SK-N-SH treated with all-trans-retinoic acid at 6 μM for 48 hours (cell line): Measurements from ENCODE around the gene PRRC2B.
"Not testable (repeated sequence)": the region's sequence is repeated elsewhere in the genome, so short reads cannot be mapped to it uniquely, and the experiment has no call there.

ENCODE experiments used
- ATAC-seq: fragments of 200-7000 bp; cut with Tn5 transposase; 3 replicates; pipeline ENCODE4 v1.9.1; 2020; ENCODE audit warnings: mild to moderate bottlenecking, moderate library complexity
- ARNTL ChIP-seq: fragments of 450-650 bp; formaldehyde crosslinking; IDR thresholded peaks from 2 replicates; pipeline ENCODE4 v1.5.0; 2020; ENCODE audit warnings: low read depth, mild to moderate bottlenecking, moderate library complexity, borderline replicate concordance
- BACH2 ChIP-seq: fragments of 250-450 bp; sonication (Bioruptor Pico); IDR thresholded peaks from 2 replicates; pipeline ENCODE4 v1.9.0; 2021; ENCODE audit warnings: mild to moderate bottlenecking, borderline replicate concordance
- CSDC2 ChIP-seq: fragments of 250-450 bp; sonication (Bioruptor Pico); IDR thresholded peaks from 2 replicates; pipeline ENCODE4 v1.5.0; 2020; ENCODE audit warnings: mild to moderate bottlenecking, moderate library complexity
- ESRRG ChIP-seq: fragments of 250-450 bp; sonication (Bioruptor Pico); IDR thresholded peaks from 2 replicates; pipeline ENCODE4 v1.6.1; 2021; ENCODE audit warnings: mild to moderate bottlenecking
- GLIS3 ChIP-seq: fragments of 250-450 bp; sonication (Bioruptor Pico); IDR thresholded peaks from 2 replicates; pipeline ENCODE4 v1.5.0; 2020; ENCODE audit warnings: mild to moderate bottlenecking, moderate library complexity
- ISL1 ChIP-seq: fragments of 250-450 bp; sonication (Bioruptor Pico); IDR thresholded peaks from 2 replicates; pipeline ENCODE4 v2.1.2; 2022; ENCODE audit warnings: mild to moderate bottlenecking, moderate library complexity
- OSR1 ChIP-seq: fragments of 250-450 bp; sonication (Bioruptor Pico); IDR thresholded peaks from 2 replicates; pipeline ENCODE4 v1.8.0; 2022; ENCODE audit warnings: moderate library complexity, mild to moderate bottlenecking, inconsistent platforms
- POU6F1 ChIP-seq: fragments of 250-450 bp; sonication (Bioruptor Pico); IDR thresholded peaks from 2 replicates; pipeline ENCODE4 v1.8.0; 2021; ENCODE audit warnings: low read depth, mild to moderate bottlenecking, moderate library complexity, borderline replicate concordance
- PPARA ChIP-seq: fragments of 250-450 bp; sonication (Bioruptor Pico); IDR thresholded peaks from 2 replicates; pipeline ENCODE4 v1.5.0; 2020; ENCODE audit warnings: mild to moderate bottlenecking, borderline replicate concordance
- RARB ChIP-seq: fragments of 250-450 bp; sonication (Bioruptor Pico); IDR thresholded peaks from 2 replicates; pipeline ENCODE4 v1.8.0; 2021; ENCODE audit warnings: mild to moderate bottlenecking, moderate library complexity
- SNAI2 ChIP-seq: fragments of 250-450 bp; sonication (Bioruptor Pico); IDR thresholded peaks from 2 replicates; pipeline ENCODE4 v1.5.0; 2020; ENCODE audit warnings: mild to moderate bottlenecking, moderate library complexity
- TCF4 ChIP-seq: fragments of 250-450 bp; sonication (Bioruptor Pico); IDR thresholded peaks from 2 replicates; pipeline ENCODE4 v1.8.0; 2021; ENCODE audit warnings: mild to moderate bottlenecking, moderate library complexity, borderline replicate concordance
- TOX ChIP-seq: fragments of 250-450 bp; sonication (Bioruptor Pico); IDR thresholded peaks from 2 replicates; pipeline ENCODE4 v1.8.0; 2021; ENCODE audit warnings: mild to moderate bottlenecking, moderate library complexity, borderline replicate concordance
- ZFP3 ChIP-seq: fragments of 250-450 bp; sonication (Bioruptor Pico); IDR thresholded peaks from 2 replicates; pipeline ENCODE4 v1.5.0; 2020; ENCODE audit warnings: mild to moderate bottlenecking, moderate library complexity
- ZFP30 ChIP-seq: fragments of 450-650 bp; formaldehyde crosslinking; IDR thresholded peaks from 2 replicates; pipeline ENCODE4 v1.5.0; 2022; ENCODE audit warnings: mild to moderate bottlenecking, moderate library complexity
- ZNF565 ChIP-seq: fragments of 450-650 bp; formaldehyde crosslinking; conservative IDR thresholded peaks from 2 replicates; pipeline ENCODE4 v1.5.0; 2020; ENCODE audit warnings: low read depth, mild to moderate bottlenecking, moderate library complexity
- ZNF70 ChIP-seq: fragments of 450-650 bp; formaldehyde crosslinking; IDR thresholded peaks from 2 replicates; pipeline ENCODE4 v1.5.0; 2020; ENCODE audit warnings: mild to moderate bottlenecking, moderate library complexity
- ZNF8 ChIP-seq: fragments of 450-650 bp; formaldehyde crosslinking; IDR thresholded peaks from 2 replicates; pipeline ENCODE4 v1.5.0; 2020; ENCODE audit warnings: mild to moderate bottlenecking, moderate library complexity
- TF ChIP-seq, protein P1 (sequence below): fragments of 250-450 bp; sonication (Bioruptor Pico); IDR thresholded peaks from 2 replicates; pipeline ENCODE4 v1.8.0; 2020; ENCODE audit warnings: mild to moderate bottlenecking, moderate library complexity, borderline replicate concordance

Gene PRRC2B

GRCh38 chr9:131391504-131391903 is 2.4 kb upstream of the PRRC2B start:
- TF ChIP-seq ZFP30 (no peak), BACH2 (no peak), PPARA (CRISPR knock-in tag) (no peak), TOX (no peak), ESRRG (CRISPR knock-in tag) (no peak), RARB (CRISPR knock-in tag) (no peak), TCF4 (CRISPR knock-in tag) (no peak), ARNTL (CRISPR knock-in tag) (no peak), CSDC2 (CRISPR knock-in tag) (no peak), ISL1 (CRISPR knock-in tag) (no peak), OSR1 (CRISPR knock-in tag) (no peak), SNAI2 (CRISPR knock-in tag) (no peak), ZFP3 (no peak), ZNF565 (CRISPR knock-in tag) (no peak)
- TF ChIP-seq, protein P1, sequence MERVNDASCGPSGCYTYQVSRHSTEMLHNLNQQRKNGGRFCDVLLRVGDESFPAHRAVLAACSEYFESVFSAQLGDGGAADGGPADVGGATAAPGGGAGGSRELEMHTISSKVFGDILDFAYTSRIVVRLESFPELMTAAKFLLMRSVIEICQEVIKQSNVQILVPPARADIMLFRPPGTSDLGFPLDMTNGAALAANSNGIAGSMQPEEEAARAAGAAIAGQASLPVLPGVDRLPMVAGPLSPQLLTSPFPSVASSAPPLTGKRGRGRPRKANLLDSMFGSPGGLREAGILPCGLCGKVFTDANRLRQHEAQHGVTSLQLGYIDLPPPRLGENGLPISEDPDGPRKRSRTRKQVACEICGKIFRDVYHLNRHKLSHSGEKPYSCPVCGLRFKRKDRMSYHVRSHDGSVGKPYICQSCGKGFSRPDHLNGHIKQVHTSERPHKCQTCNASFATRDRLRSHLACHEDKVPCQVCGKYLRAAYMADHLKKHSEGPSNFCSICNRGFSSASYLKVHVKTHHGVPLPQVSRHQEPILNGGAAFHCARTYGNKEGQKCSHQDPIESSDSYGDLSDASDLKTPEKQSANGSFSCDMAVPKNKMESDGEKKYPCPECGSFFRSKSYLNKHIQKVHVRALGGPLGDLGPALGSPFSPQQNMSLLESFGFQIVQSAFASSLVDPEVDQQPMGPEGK (CRISPR knock-in tag): no peak
- no peak for ATAC-seq

DNA sequence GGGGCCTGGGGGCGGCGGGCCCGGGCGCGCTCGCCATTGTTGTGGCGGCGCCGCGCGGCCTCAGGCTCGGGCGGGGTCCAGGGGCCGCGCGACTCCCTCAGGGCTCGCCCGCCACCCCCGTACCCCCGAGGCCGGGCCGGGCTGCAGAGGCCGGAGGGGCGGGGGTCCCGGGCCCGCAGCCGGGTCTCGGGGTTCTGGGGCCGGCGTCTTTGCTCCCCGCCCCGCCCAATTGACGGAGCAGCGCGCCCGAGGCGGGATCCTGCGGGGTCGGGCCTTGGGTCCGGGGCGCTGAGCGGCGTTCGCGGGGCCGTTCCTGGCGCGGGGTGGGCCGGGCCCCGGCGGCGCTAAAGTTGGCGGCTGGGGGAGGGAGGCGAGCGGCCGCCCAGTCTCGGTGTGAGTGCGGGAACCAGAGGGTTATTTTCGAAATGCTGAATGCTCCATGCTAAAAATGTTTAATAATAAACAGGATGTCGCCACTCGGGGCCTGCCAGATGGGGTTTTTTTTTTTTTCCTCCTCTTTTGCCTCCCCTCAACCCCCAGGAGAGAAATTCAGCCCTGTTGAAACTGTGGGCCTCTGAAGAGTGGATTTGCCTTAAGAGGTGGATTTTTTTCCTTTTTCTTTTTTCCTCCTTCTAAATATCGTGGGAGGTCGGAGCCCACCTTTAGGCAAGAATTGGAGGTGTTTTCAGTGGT is 724 bp downstream of the PRRC2B start:
- ATAC-seq: peak; percentile 32
- no peak for TF ChIP-seq ESRRG (CRISPR knock-in tag)
- TF ChIP-seq BACH2: no peak
- no peak for TF ChIP-seq POU6F1 (CRISPR knock-in tag)
- no peak for TF ChIP-seq ZNF8 (CRISPR knock-in tag)
- TF ChIP-seq, all 23 proteins: peak for 0

GRCh38 chr9:131395157-131396098 is 1.5 kb downstream of the PRRC2B start:
- ATAC-seq: peak; percentile 32
- TF ChIP-seq ESRRG (CRISPR knock-in tag) (no peak), ISL1 (CRISPR knock-in tag) (no peak), ZNF8 (CRISPR knock-in tag) (no peak), GLIS3 (no peak), ZFP3 (no peak), POU6F1 (CRISPR knock-in tag) (no peak), RARB (CRISPR knock-in tag) (no peak), ZNF70 (no peak), PPARA (CRISPR knock-in tag) (no peak), TOX (no peak)
- TF ChIP-seq, all 23 proteins: peak for 0

DNA sequence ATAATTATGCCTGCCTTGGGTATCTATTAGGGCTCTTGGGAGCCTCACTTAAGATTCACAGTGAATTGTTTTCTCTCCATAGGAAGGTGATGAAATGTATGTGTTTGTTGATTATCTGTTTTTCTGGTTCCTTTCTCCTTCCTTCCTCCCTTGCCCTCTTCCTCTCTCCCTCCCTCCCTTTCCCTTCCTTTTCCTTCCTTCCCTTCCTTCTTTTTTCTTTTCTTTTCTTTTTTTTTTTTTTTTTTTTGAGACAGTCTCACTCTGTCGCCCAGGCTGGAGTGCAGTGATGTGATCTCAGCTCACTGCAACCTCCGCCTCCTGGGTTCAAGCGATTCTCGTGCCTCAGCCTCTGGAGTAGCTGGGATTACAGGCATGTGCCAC is 2.2 kb downstream of the PRRC2B start:
- not testable (repeated sequence) for ATAC-seq

DNA sequence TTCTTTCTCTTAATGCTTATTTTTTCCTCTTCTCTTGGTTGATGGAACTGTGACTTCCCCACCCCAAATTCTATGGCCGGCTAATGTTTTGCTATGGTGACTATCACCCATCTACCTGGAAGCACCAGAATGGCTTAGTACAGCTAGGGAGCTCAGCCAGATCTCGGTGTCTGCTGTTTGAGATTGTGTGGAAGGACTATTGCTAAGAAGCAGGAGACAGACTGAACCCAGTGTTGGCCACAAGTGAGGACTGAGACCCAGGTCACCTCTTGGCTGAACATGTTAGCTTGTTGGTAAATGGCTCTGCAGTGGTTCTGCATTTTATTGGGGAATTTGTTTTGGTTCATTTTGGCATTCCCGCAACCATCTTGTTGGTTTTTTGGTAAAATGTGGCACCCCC is 2.7 kb downstream of the PRRC2B start:
- no peak for ATAC-seq
- TF ChIP-seq ZNF70 (no peak), TCF4 (CRISPR knock-in tag) (no peak), POU6F1 (CRISPR knock-in tag) (no peak), TOX (no peak)
